Vagina (tissue), 2 donors: ENCODE measurements around the gene SLC29A3.

Experiments
- POLR2A ChIP-seq, 2 donors: fragments of 450-650 bp; IDR thresholded peaks; one replicate each; pipeline ENCODE4 v1.6.1; 2017; ENCODE audit warnings: antibody characterized with exemption in 2 of 2, mild to moderate bottlenecking in 2 of 2, moderate library complexity in 2 of 2
- TF ChIP-seq, protein P1 (sequence below), 3 experiments: fragments of 450-650 bp in 2 of 3; fragments of 200-600 bp in 1 of 3; sonication (generic) in 1 of 3; IDR thresholded peaks; one replicate each; pipeline ENCODE4 v1.5.1; 2017 to 2019; ENCODE audit warnings: antibody characterized with exemption in 3 of 3, mild to moderate bottlenecking in 2 of 3, moderate library complexity in 2 of 3

DNA sequence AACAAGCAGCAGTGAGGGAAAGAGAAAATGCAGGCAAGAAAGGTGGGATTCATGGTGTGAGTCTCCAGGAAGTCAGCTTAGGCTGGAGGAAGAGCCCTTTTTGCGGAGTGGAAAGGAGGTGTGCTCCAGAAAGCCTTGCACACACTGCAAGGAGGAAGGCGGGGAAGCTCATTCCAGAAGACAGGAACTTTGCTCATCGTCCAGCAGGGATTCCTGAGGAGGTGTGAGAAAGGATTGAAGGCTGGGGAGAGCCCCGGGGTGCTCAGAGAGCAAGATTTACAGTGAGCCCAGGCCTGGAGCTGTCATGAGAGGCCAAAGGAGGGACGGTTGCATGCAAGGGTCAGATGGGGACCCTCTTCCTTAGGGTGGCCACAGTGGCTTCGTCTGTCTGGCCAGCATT, 17.6 kb downstream of the SLC29A3 start:
- TF ChIP-seq, protein P1, sequence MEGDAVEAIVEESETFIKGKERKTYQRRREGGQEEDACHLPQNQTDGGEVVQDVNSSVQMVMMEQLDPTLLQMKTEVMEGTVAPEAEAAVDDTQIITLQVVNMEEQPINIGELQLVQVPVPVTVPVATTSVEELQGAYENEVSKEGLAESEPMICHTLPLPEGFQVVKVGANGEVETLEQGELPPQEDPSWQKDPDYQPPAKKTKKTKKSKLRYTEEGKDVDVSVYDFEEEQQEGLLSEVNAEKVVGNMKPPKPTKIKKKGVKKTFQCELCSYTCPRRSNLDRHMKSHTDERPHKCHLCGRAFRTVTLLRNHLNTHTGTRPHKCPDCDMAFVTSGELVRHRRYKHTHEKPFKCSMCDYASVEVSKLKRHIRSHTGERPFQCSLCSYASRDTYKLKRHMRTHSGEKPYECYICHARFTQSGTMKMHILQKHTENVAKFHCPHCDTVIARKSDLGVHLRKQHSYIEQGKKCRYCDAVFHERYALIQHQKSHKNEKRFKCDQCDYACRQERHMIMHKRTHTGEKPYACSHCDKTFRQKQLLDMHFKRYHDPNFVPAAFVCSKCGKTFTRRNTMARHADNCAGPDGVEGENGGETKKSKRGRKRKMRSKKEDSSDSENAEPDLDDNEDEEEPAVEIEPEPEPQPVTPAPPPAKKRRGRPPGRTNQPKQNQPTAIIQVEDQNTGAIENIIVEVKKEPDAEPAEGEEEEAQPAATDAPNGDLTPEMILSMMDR (IDR thresholded peaks at IDR 0.05), result no peak
- no peak for TF ChIP-seq POLR2A (IDR thresholded peaks at IDR 0.05)
